ENCODE measurements around the gene DAB1. TPM values are rescaled to one million over a fixed set of nuclear protein-coding genes. Genes with fewer than 3 reads are reported as not detected.

The DAB1 gene
- total RNA-seq, 4 donors from 2014 or later, result 0.48 to 1.2 TPM; not detected in 2

GRCh38 chr1:57129865-57130264 is 294.0 kb downstream of the DAB1 start:
- Histone ChIP-seq H3K27ac (no peak overlapping the region), H3K27me3 (no peaks in the 10 kb centered on the region), H3K9me3 (no peaks in the 10 kb centered on the region), H3K36me3 (no peaks in the 10 kb centered on the region), H3K4me1 (no peaks in the 10 kb centered on the region), H3K4me3 (no peak overlapping the region)
- in situ Hi-C loops (cut with MboI; ENCODE audit: low pct_ligation_motif_present in 1 of 4, low pct_unique_long_range_greater_than_20kb in 1 of 4, low sequenced_read_pairs in 3 of 4) (no loop called here), intact Hi-C loops (cut with DNase I; ENCODE audit: low total_unique reads) (no loop called here)
- 80 to 82% methylated on average over 4 of the region's 4 CpGs for WGBS, 2 donors (ENCODE audit: low coverage in 1 of 2)
- no peak for TF ChIP-seq EP300 (IDR thresholded peaks at IDR 0.05; ENCODE audit: low read depth)
- no peak for TF ChIP-seq CTCF (IDR thresholded peaks at IDR 0.05)
- no peak for DNase-seq

GRCh38 chr1:57127976-57128375 is 295.9 kb downstream of the DAB1 start:
- intact Hi-C loops (cut with DNase I; ENCODE audit: low total_unique reads) (no loop called here), in situ Hi-C loops (cut with MboI; ENCODE audit: low pct_ligation_motif_present in 1 of 4, low pct_unique_long_range_greater_than_20kb in 1 of 4, low sequenced_read_pairs in 3 of 4) (no loop called here)
- 90 to 94% methylated on average over 6 of the region's 6 CpGs for WGBS, 2 donors (ENCODE audit: low coverage in 1 of 2)
- no peak overlapping the region for H3K4me3 ChIP-seq
- no peaks in the 10 kb centered on the region for H3K36me3 ChIP-seq
- no peaks in the 10 kb centered on the region for H3K27me3 ChIP-seq
- no peak overlapping the region for H3K27ac ChIP-seq
- H3K4me1 ChIP-seq, result no peaks in the 10 kb centered on the region
- no peaks in the 10 kb centered on the region for H3K9me3 ChIP-seq
- TF ChIP-seq CTCF (IDR thresholded peaks at IDR 0.05), result no peak
- no peak for TF ChIP-seq POLR2AphosphoS5 (IDR thresholded peaks at IDR 0.05)
- TF ChIP-seq EP300 (IDR thresholded peaks at IDR 0.05; ENCODE audit: low read depth), result no peak
- no peak for TF ChIP-seq POLR2A (IDR thresholded peaks at IDR 0.05)
- DNase-seq, result no peak

GRCh38 chr1:57124768-57125446 is 299.0 kb downstream of the DAB1 start:
- no peak for DNase-seq
- in situ Hi-C loops (cut with MboI; ENCODE audit: low pct_ligation_motif_present in 1 of 4, low pct_unique_long_range_greater_than_20kb in 1 of 4, low sequenced_read_pairs in 3 of 4) (no loop called here), intact Hi-C loops (cut with DNase I; ENCODE audit: low total_unique reads) (no loop called here)
- WGBS, 2 donors (ENCODE audit: low coverage in 1 of 2), result 49 to 66% methylated on average over 2 to 5 of the region's 5 CpGs
- H3K4me1 ChIP-seq, result no peaks in the 10 kb centered on the region
- no peak overlapping the region for H3K27ac ChIP-seq
- H3K27me3 ChIP-seq, result no peaks in the 10 kb centered on the region
- TF ChIP-seq CTCF (IDR thresholded peaks at IDR 0.05) (no peak), POLR2A (IDR thresholded peaks at IDR 0.05) (no peak), POLR2AphosphoS5 (IDR thresholded peaks at IDR 0.05) (no peak), EP300 (IDR thresholded peaks at IDR 0.05; ENCODE audit: low read depth) (no peak)
- no peaks in the 10 kb centered on the region for H3K36me3 ChIP-seq
- H3K9me3 ChIP-seq, result no peaks in the 10 kb centered on the region
- no peak overlapping the region for H3K4me3 ChIP-seq

- no peaks in the 10 kb centered on the region for H3K27me3 ChIP-seq
- DNase-seq, result no peak
- H3K36me3 ChIP-seq, result no peaks in the 10 kb centered on the region
- intact Hi-C loops (cut with DNase I; ENCODE audit: low total_unique reads) (no loop called here), in situ Hi-C loops (cut with MboI; ENCODE audit: low pct_ligation_motif_present in 1 of 4, low pct_unique_long_range_greater_than_20kb in 1 of 4, low sequenced_read_pairs in 3 of 4) (no loop called here)
- H3K4me1 ChIP-seq, result no peaks in the 10 kb centered on the region
- no peaks in the 10 kb centered on the region for H3K9me3 ChIP-seq
- 67 to 69% methylated on average over 2 of the region's 2 CpGs for WGBS, 2 donors (ENCODE audit: low coverage in 1 of 2)
- no peak overlapping the region for H3K27ac ChIP-seq
- TF ChIP-seq POLR2AphosphoS5 (IDR thresholded peaks at IDR 0.05), result no peak
- TF ChIP-seq EP300 (IDR thresholded peaks at IDR 0.05; ENCODE audit: low read depth), result no peak
- TF ChIP-seq CTCF (IDR thresholded peaks at IDR 0.05), result no peak
- TF ChIP-seq POLR2A (IDR thresholded peaks at IDR 0.05), result no peak
- H3K4me3 ChIP-seq, result no peak overlapping the region
Measured at GRCh38 chr1:57124170-57124569, 299.7 kb downstream of the DAB1 start.

Data from transverse colon (tissue), 4 donors.